ENCODE data around the gene PAPPA2. TPM values are rescaled to one million over a fixed set of nuclear protein-coding genes. Genes with fewer than 3 reads are reported as not detected.

Gene PAPPA2
- total and polyA plus RNA-seq, 9 of the 15 experiments (the other 6 are each of a cell fraction or from before 2014, with no cell fraction given), result 0.01 to 0.15 (median 0.05) TPM; not detected in 2

DNA sequence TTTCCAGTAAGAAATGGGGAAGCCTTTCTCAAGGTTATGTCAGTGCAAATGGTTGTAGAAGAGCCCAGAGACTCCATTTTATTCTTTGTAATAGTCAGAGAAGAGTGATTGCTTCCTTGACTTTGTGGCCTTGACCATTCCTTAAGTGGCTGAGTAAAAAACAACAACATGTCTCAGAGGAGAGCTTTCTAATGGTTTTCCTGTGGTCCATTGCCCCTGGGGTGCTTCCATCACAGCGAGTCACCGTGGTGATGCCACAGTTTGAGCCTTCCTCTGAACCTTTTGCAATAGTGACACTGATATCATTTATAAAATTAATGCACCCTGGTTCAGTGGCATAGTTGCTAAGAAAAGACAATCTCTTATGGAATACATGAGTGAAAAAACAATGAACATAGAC, 38.6 kb downstream of the PAPPA2 start:
- DNase-seq (ENCODE audit: extremely low read depth in 1 of 4, low spot score in 3 of 4) (no peak), FAIRE-seq (no peak), ATAC-seq (no peak)
- H3K4me3 ChIP-seq, result no peak overlapping the region
- H3K4me2 ChIP-seq (ENCODE audit: insufficient read depth, low read length), result no peak overlapping the region
- no peaks in the 10 kb centered on the region for H4K20me1 ChIP-seq (replicated peaks; ENCODE audit: control insufficient read depth, insufficient read depth, low read length)
- ChIA-PET CTCF (ENCODE audit: low intra/inter-chr PET ratio) (no interaction called here), POLR2A (interaction anchor here (0.6 kb wide), 1 partner anchor 553 kb away, joined by 3 read pairs; no protein-coding TSS in a partner anchor)
- intact Hi-C loops (cut with micrococcal nuclease), result no loop called here
- in situ Hi-C loops (cut with MboI), result no loop called here
- H2AFZ ChIP-seq (ENCODE audit: low read depth, low read length), result no peak overlapping the region
- H3K36me3 ChIP-seq (ENCODE audit: control insufficient read depth, insufficient read depth, low read length), result no peaks in the 10 kb centered on the region
- no peak overlapping the region for H3K9ac ChIP-seq (ENCODE audit: insufficient read depth in 1 of 2, low read depth in 2 of 2, low read length in 2 of 2)
- H3K9me1 ChIP-seq (ENCODE audit: control insufficient read depth, insufficient read depth, low read length), result no peaks in the 10 kb centered on the region
- H3K27ac ChIP-seq (ENCODE audit: extremely low read depth, low read depth, low read length), result no peak overlapping the region
- no peak for TF ChIP-seq MYC (IDR thresholded peaks at IDR 0.05; ENCODE audit: low read depth, low read length)
- no peak for TF ChIP-seq MYC (CRISPR knock-in tag; IDR thresholded peaks at IDR 0.05; ENCODE audit: borderline replicate concordance, low read depth)
- TF ChIP-seq, protein P1, sequence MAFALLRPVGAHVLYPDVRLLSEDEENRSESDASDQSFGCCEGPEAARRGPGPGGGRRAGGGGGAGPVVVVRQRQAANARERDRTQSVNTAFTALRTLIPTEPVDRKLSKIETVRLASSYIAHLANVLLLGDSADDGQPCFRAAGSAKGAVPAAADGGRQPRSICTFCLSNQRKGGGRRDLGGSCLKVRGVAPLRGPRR (CRISPR knock-in tag; IDR thresholded peaks at IDR 0.05), result no peak
- TF ChIP-seq RBM34 (IDR thresholded peaks at IDR 0.05; ENCODE audit: borderline replicate concordance, insufficient read depth, low read length), result no peak
- TF ChIP-seq, protein P2, sequence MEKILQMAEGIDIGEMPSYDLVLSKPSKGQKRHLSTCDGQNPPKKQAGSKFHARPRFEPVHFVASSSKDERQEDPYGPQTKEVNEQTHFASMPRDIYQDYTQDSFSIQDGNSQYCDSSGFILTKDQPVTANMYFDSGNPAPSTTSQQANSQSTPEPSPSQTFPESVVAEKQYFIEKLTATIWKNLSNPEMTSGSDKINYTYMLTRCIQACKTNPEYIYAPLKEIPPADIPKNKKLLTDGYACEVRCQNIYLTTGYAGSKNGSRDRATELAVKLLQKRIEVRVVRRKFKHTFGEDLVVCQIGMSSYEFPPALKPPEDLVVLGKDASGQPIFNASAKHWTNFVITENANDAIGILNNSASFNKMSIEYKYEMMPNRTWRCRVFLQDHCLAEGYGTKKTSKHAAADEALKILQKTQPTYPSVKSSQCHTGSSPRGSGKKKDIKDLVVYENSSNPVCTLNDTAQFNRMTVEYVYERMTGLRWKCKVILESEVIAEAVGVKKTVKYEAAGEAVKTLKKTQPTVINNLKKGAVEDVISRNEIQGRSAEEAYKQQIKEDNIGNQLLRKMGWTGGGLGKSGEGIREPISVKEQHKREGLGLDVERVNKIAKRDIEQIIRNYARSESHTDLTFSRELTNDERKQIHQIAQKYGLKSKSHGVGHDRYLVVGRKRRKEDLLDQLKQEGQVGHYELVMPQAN (IDR thresholded peaks at IDR 0.05; ENCODE audit: borderline replicate concordance), result no peak
- no peak for TF ChIP-seq ZNF696 (CRISPR knock-in tag; conservative IDR thresholded peaks at IDR 0.05)
- H3K9me3 ChIP-seq (replicated peaks; ENCODE audit: control insufficient read depth, insufficient read depth, low read depth, low read length), result no peaks in the 10 kb centered on the region
- no peaks in the 10 kb centered on the region for H3K79me2 ChIP-seq (ENCODE audit: control insufficient read depth, insufficient read depth, low read length)
- no peaks in the 10 kb centered on the region for H3K27me3 ChIP-seq (ENCODE audit: control insufficient read depth in 2 of 2, insufficient read depth in 2 of 2, low read length in 2 of 2)
- H3K4me1 ChIP-seq (replicated peaks in 1 of 2; ENCODE audit: control insufficient read depth in 2 of 2, insufficient read depth in 2 of 2, low read length in 2 of 2), result no peaks in the 10 kb centered on the region
- 0% methylated on average over 2 of the region's 2 CpGs for WGBS (ENCODE audit: insufficient coverage, low coverage, missing lambda C conversion rate)
- no TSS peak for BruUV-seq (replicated peaks)
